IMR-90 (cell line): Measurements from ENCODE around the gene TRAPPC12. TPM values are rescaled to one million over a fixed set of nuclear protein-coding genes. Genes with fewer than 3 reads are reported as not detected.

Source experiments
- ATAC-seq: fragments of 200-7000 bp; cut with Tn5 transposase; 2 replicates; pipeline ENCODE4 v1.9.1; 2020; ENCODE audit warnings: low read depth, mild to moderate bottlenecking, moderate library complexity
- BruUV-seq: library from RNA; stranded (reverse); fragments of 400-500 nt; replicated peaks from 2 replicates; lab custom pipeline; 2021; lab: Mats Ljungman, UMichigan
- CTCF ChIA-PET: fragments of 300-600 bp; formaldehyde crosslinking; extraction: SDS; loops from one replicate; lab custom pipeline; 2021; ENCODE audit warnings: antibody characterized with exemption; lab: Yijun Ruan, JAX
- POLR2A ChIA-PET: fragments of 300-600 bp; sonication (Branson Sonifier 250); formaldehyde crosslinking; loops from one replicate; lab custom pipeline; 2022; ENCODE audit warnings: antibody characterized with exemption; ENCODE audit not compliant: unreplicated experiment; lab: Charles Lee
- DNase-seq: peaks from one replicate; pipeline ENCODE4 v3.0.0; 2013
- H2AFZ ChIP-seq: replicated peaks from 2 replicates; pipeline ENCODE3; 2013; ENCODE audit warnings: low read length, mild to moderate bottlenecking; ENCODE audit not compliant: poor library complexity
- H2AK5ac ChIP-seq: 2 replicates; pipeline ENCODE4 v1.6.1; 2013; ENCODE audit warnings: low read depth, low read length, inconsistent platforms
- H2AK9ac ChIP-seq: replicated peaks from 2 replicates; pipeline ENCODE3; 2013; ENCODE audit warnings: mild to moderate bottlenecking, low read depth, low read length, moderate library complexity; ENCODE audit not compliant: poor library complexity
- H2BK120ac ChIP-seq: 2 replicates; pipeline ENCODE4 v1.6.1; 2013; ENCODE audit warnings: low read depth, low read length, inconsistent platforms
- H2BK15ac ChIP-seq: 3 replicates; pipeline ENCODE4 v1.6.1; 2013; ENCODE audit warnings: low read depth, low read length, inconsistent platforms
- H2BK20ac ChIP-seq: 2 replicates; pipeline ENCODE4 v1.6.1; 2013; ENCODE audit warnings: low read depth, mild to moderate bottlenecking, inconsistent platforms, low read length, moderate library complexity
- H2BK5ac ChIP-seq: 2 replicates; pipeline ENCODE4 v1.6.1; 2013; ENCODE audit warnings: mild to moderate bottlenecking, low read depth, low read length, inconsistent platforms; ENCODE audit not compliant: poor library complexity, severe bottlenecking
- H3K14ac ChIP-seq: replicated peaks from 2 replicates; pipeline ENCODE4 v1.6.1; 2013; ENCODE audit warnings: low read depth, low read length, inconsistent platforms
- H3K18ac ChIP-seq: 2 replicates; pipeline ENCODE4 v1.6.1; 2013; ENCODE audit warnings: low read depth, low read length, control low read depth
- H3K23ac ChIP-seq: 2 replicates; pipeline ENCODE4 v1.6.1; 2013; ENCODE audit warnings: low read depth, low read length, inconsistent platforms
- H3K27ac ChIP-seq: 2 replicates; pipeline ENCODE4 v1.5.1; 2013; ENCODE audit warnings: mild to moderate bottlenecking, control low read depth, low read length; ENCODE audit not compliant: insufficient read depth
- H3K27me3 ChIP-seq: 2 replicates; pipeline ENCODE4 v1.6.1; 2013; ENCODE audit warnings: low read length; ENCODE audit not compliant: control insufficient read depth, insufficient read depth
- H3K36me3 ChIP-seq: 2 replicates; pipeline ENCODE4 v1.6.1; 2013; ENCODE audit warnings: low read length, mixed read lengths; ENCODE audit not compliant: control insufficient read depth, insufficient read depth
- H3K4ac ChIP-seq: 2 replicates; pipeline ENCODE4 v1.6.1; 2013; ENCODE audit warnings: low read depth, low read length, inconsistent platforms
- H3K4me1 ChIP-seq: 2 replicates; pipeline ENCODE4 v1.6.1; 2013; ENCODE audit warnings: low read length, mixed read lengths; ENCODE audit not compliant: control insufficient read depth, insufficient read depth
- H3K4me2 ChIP-seq: 2 replicates; pipeline ENCODE4 v1.6.1; 2013; ENCODE audit warnings: low read depth, mild to moderate bottlenecking, control low read depth, low read length, moderate library complexity
- H3K4me3 ChIP-seq: 2 replicates; pipeline ENCODE4 v1.5.1; 2013; ENCODE audit warnings: low read depth, mild to moderate bottlenecking, control low read depth, low read length, moderate library complexity; ENCODE audit not compliant: insufficient read depth
- H3K56ac ChIP-seq: 2 replicates; pipeline ENCODE4 v1.6.1; 2013; ENCODE audit warnings: low read length, inconsistent platforms; ENCODE audit not compliant: insufficient read depth; ENCODE audit errors: extremely low read depth
- H3K79me1 ChIP-seq, 2 experiments: 2 replicates each; pipeline ENCODE4 v1.6.1; 2013; ENCODE audit warnings: low read length in 2 of 2, inconsistent platforms in 1 of 2, low read depth in 1 of 2
- H3K9ac ChIP-seq: 2 replicates; pipeline ENCODE4 v1.6.1; 2013; ENCODE audit warnings: low read depth, low read length, control low read depth
- H3K9me1 ChIP-seq: 2 replicates; pipeline ENCODE4 v1.6.1; 2013; ENCODE audit warnings: low read length, inconsistent platforms; ENCODE audit not compliant: insufficient read depth
- H3K9me3 ChIP-seq: 2 replicates; pipeline ENCODE4 v1.6.1; 2013; ENCODE audit warnings: low read length; ENCODE audit not compliant: control insufficient read depth, insufficient read depth
- H4K20me1 ChIP-seq: 2 replicates; pipeline ENCODE4 v1.6.1; 2013; ENCODE audit warnings: low read length, inconsistent platforms; ENCODE audit not compliant: insufficient read depth
- H4K5ac ChIP-seq: 2 replicates; pipeline ENCODE4 v1.6.1; 2013; ENCODE audit warnings: mild to moderate bottlenecking, low read depth, low read length, control low read depth
- H4K8ac ChIP-seq, 2 experiments: 2 replicates each; pipeline ENCODE4 v1.6.1; 2013; ENCODE audit warnings: low read depth in 2 of 2, low read length in 2 of 2, control low read depth in 1 of 2, inconsistent platforms in 1 of 2
- H4K91ac ChIP-seq: 2 replicates; pipeline ENCODE4 v1.6.1; 2013; ENCODE audit warnings: low read depth, low read length, inconsistent platforms; ENCODE audit not compliant: insufficient read depth
- CEBPB ChIP-seq: IDR thresholded peaks from 2 replicates; pipeline ENCODE4 v1.6.1; 2012; ENCODE audit warnings: low read depth, low read length, improper control_type of control experiment
- MAZ ChIP-seq: IDR thresholded peaks from 2 replicates; pipeline ENCODE4 v1.6.1; 2012; ENCODE audit warnings: low read depth, mild to moderate bottlenecking, low read length, improper control_type of control experiment, moderate library complexity, borderline replicate concordance
- RCOR1 ChIP-seq: IDR thresholded peaks from 2 replicates; pipeline ENCODE4 v1.6.1; 2012; ENCODE audit warnings: mild to moderate bottlenecking, low read length, improper control_type of control experiment; ENCODE audit not compliant: insufficient replicate concordance
- RFX5 ChIP-seq: IDR thresholded peaks from 2 replicates; pipeline ENCODE4 v1.8.0; 2012; ENCODE audit warnings: low read depth, mild to moderate bottlenecking, low read length, moderate library complexity
- WGBS, 2 experiments: methylation state at CpG; one replicate each; pipeline versions ENCODE4 v1.1.5 to v1.1.7; 2013; ENCODE audit warnings: missing lambda C conversion rate in 2 of 2; ENCODE audit not compliant: insufficient read length in 1 of 2; ENCODE audit errors: extremely low coverage in 2 of 2; 5-methylcytosine and 5-hydroxymethylcytosine counted together
- dilution Hi-C: fragments of 300-500 bp; cut with HindIII; formaldehyde crosslinking; loops from one replicate; pipeline ENCODE4 v1.14.3; 2018; ENCODE audit warnings: low sequenced_read_pairs; ENCODE audit not compliant: unreplicated experiment
- in situ Hi-C: fragments of 300-500 bp; cut with MboI; formaldehyde crosslinking; loops from 3 replicates; pipeline ENCODE4 v1.14.3; 2019; ENCODE audit warnings: low sequenced_read_pairs, inconsistent platforms, mixed read lengths
- intact Hi-C: fragments of 100-400 bp; cut with micrococcal nuclease; formaldehyde crosslinking; loops from 2 replicates; pipeline ENCODE4 v1.10.0; 2022
- polyA plus RNA-seq, 3 experiments: library from polyadenylated mRNA; depleted of rRNA; stranded (reverse); fragments of >200 nt; gene quantifications; 2 replicates each; pipeline ENCODE4 v1.2.3, GENCODE V29; 2012; ENCODE audit warnings: low replicate concordance in 1 of 3
- total RNA-seq: library from RNA; depleted of rRNA; stranded (reverse); fragments of >200 nt; gene quantifications from 2 replicates; pipeline ENCODE4 v1.2.3, GENCODE V29; 2012

Gene TRAPPC12
- total and polyA plus RNA-seq, 2 of the 4 experiments (the other 2 are of a cell fraction): 25.8 to 69.9 TPM

GRCh38 chr2:3490191-3491170 lies 111.0 kb downstream of the TRAPPC12 start (continued):
- TF ChIP-seq RCOR1 (no peak), MAZ (no peak)

- CTCF ChIA-PET: no interaction called here
- in situ Hi-C loops: no loop called here
- no TSS peak for BruUV-seq
These were observed 111.8 kb downstream of the TRAPPC12 start for GRCh38 chr2:3491306-3491705.

More at GRCh38 chr2:3491306-3491705, 111.8 kb downstream of the TRAPPC12 start:
- TF ChIP-seq RFX5 (no peak), CEBPB (no peak)
- Histone ChIP-seq H3K4me2 (no peak overlapping the region), H4K5ac (no peak overlapping the region), H3K14ac (no peak overlapping the region), H3K79me1 (no peaks in the 10 kb centered on the region), H3K27me3 (no peaks in the 10 kb centered on the region), H3K36me3 (peaks cover 7% of the 10 kb centered on the region; the same call in 1 of the 2 replicates), H2AK9ac (no peak overlapping the region), H3K4me3 (no peak overlapping the region), H2AK5ac (peak overlapping the region; percentile 27; the same call in 1 of the 2 replicates), H3K18ac (no peak overlapping the region), H3K27ac (no peak overlapping the region), H2AFZ (no peak overlapping the region), H3K23ac (peak overlapping the region; percentile 15; the same call in 1 of the 2 replicates), H4K91ac (no peak overlapping the region), H3K4me1 (peaks cover 6% of the 10 kb centered on the region; the same call in 1 of the 2 replicates), H3K4ac (no peak overlapping the region), H2BK15ac (no peak overlapping the region), H3K56ac (no peak overlapping the region), H4K20me1 (no peaks in the 10 kb centered on the region), H4K8ac (no peak overlapping the region), H3K9me1 (peaks cover 11% of the 10 kb centered on the region; the same call in 1 of the 2 replicates), H2BK120ac (no peak overlapping the region), H2BK5ac (no peak overlapping the region), H2BK20ac (no peak overlapping the region), H3K9ac (no peak overlapping the region), H3K9me3 (no peaks in the 10 kb centered on the region)
- ATAC-seq (no peak), DNase-seq (no peak)
- WGBS, 2 experiments: 42% methylated on average over 3 of the region's 6 CpGs; no CpG with 5 or more reads in 1 of the 2 experiments
- intact Hi-C loops (no loop called here), dilution Hi-C loops (no loop called here)
- POLR2A ChIA-PET: no interaction called here
